SK-N-SH (cell line): Measurements from ENCODE around the gene MED29. TPM values are rescaled to one million over a fixed set of nuclear protein-coding genes. Genes with fewer than 3 reads are reported as not detected.

Source experiments
- CTCF ChIA-PET: fragments of 300-600, 350-600 bp; formaldehyde crosslinking; extraction: SDS; loops from one replicate; lab custom pipeline; 2021; lab: Yijun Ruan, JAX
- POLR2A ChIA-PET: fragments of 350-600 bp; sonication (Branson Sonifier 250); formaldehyde crosslinking; extraction: SDS; loops from one replicate; lab custom pipeline; 2020; ENCODE audit warnings: antibody characterized with exemption, inconsistent platforms; lab: Yijun Ruan, JAX
- DNase-seq: peaks from one replicate; pipeline ENCODE4 v3.0.0; 2012
- H2AFZ ChIP-seq: fragments of 200-600 bp; sonication (generic); 2 replicates; pipeline ENCODE4 v1.8.1; 2016; ENCODE audit warnings: antibody characterized with exemption, mild to moderate bottlenecking, low read depth
- H3F3A ChIP-seq: fragments of 200-600 bp; sonication (generic); replicated peaks from 2 replicates; pipeline ENCODE3; 2016; ENCODE audit warnings: antibody characterized with exemption, mild to moderate bottlenecking; ENCODE audit not compliant: insufficient read depth
- H3K27ac ChIP-seq, 2 experiments: fragments of 200-500 bp in 1 of 2; fragments of 200-600 bp in 1 of 2; sonication (Bioruptor generic) in 1 of 2; sonication (generic), shearing (Covaris generic) in 1 of 2; 2 replicates each; pipeline versions ENCODE4 v1.5.1 to v1.6.1; 2014 to 2016; ENCODE audit warnings: low read depth in 2 of 2, inconsistent platforms in 1 of 2, low read length in 1 of 2, mild to moderate bottlenecking in 1 of 2, mixed read lengths in 1 of 2
- H3K27me3 ChIP-seq: fragments of 200-600 bp; sonication (generic), shearing (Covaris generic); 2 replicates; pipeline ENCODE4 v1.6.1; 2016; ENCODE audit warnings: mixed run types; ENCODE audit not compliant: insufficient read depth
- H3K36me3 ChIP-seq, 2 experiments: fragments of 200-500 bp in 1 of 2; fragments of 200-600 bp in 1 of 2; sonication (Bioruptor generic) in 1 of 2; sonication (generic) in 1 of 2; replicated peaks in 1 of 2; 2 replicates each; pipeline versions ENCODE3 to v1.5.1; 2014 to 2016; ENCODE audit warnings: low read length in 1 of 2, mild to moderate bottlenecking in 1 of 2; ENCODE audit not compliant: insufficient read depth in 2 of 2, control insufficient read depth in 1 of 2
- H3K4me1 ChIP-seq, 2 experiments: fragments of 200-500 bp in 1 of 2; fragments of 200-600 bp in 1 of 2; sonication (Bioruptor generic) in 1 of 2; sonication (generic), shearing (Covaris generic) in 1 of 2; 2 replicates each; pipeline versions ENCODE4 v1.5.1 to v1.6.1; 2014 to 2016; ENCODE audit warnings: low read depth in 1 of 2, low read length in 1 of 2, mixed run types in 1 of 2; ENCODE audit not compliant: insufficient read depth in 2 of 2, control insufficient read depth in 1 of 2
- H3K4me2 ChIP-seq: fragments of 200-600 bp; sonication (generic), shearing (Covaris generic); 2 replicates; pipeline ENCODE4 v1.6.1; 2017; ENCODE audit warnings: mixed run types
- H3K4me3 ChIP-seq, 2 experiments: fragments of 200-500 bp in 1 of 2; fragments of 200-600 bp in 1 of 2; sonication (Bioruptor generic) in 1 of 2; sonication (generic), shearing (Covaris generic) in 1 of 2; 2 replicates each; pipeline versions ENCODE4 v1.5.1 to v1.8.1; 2014 to 2016; ENCODE audit warnings: low read depth in 2 of 2, inconsistent platforms in 1 of 2, low read length in 1 of 2, mild to moderate bottlenecking in 1 of 2, mixed read lengths in 1 of 2, moderate library complexity in 1 of 2
- H3K79me2 ChIP-seq: fragments of 200-600 bp; sonication (generic); 2 replicates; pipeline ENCODE4 v1.8.1; 2017; ENCODE audit warnings: mild to moderate bottlenecking; ENCODE audit not compliant: insufficient read depth
- H3K9ac ChIP-seq: fragments of 200-600 bp; sonication (generic); 2 replicates; pipeline ENCODE4 v1.6.1; 2017; ENCODE audit warnings: mixed run types
- H3K9me2 ChIP-seq: fragments of 200-600 bp; sonication (generic); 2 replicates; pipeline ENCODE4 v1.6.1; 2017; ENCODE audit warnings: mixed run types
- H3K9me3 ChIP-seq: fragments of 200-600 bp; sonication (generic); 2 replicates; pipeline ENCODE4 v1.6.1; 2017; ENCODE audit warnings: mixed run types, mild to moderate bottlenecking, moderate library complexity
- H4K20me1 ChIP-seq: fragments of 200-600 bp; sonication (generic); 2 replicates; pipeline ENCODE4 v1.6.1; 2017; ENCODE audit warnings: mild to moderate bottlenecking, mixed run types; ENCODE audit not compliant: insufficient read depth
- FOXJ3 ChIP-seq: sonication (generic); formaldehyde crosslinking; IDR thresholded peaks from 2 replicates; pipeline ENCODE4 v1.5.1; 2020; ENCODE audit warnings: mild to moderate bottlenecking, missing genetic modification reagents
- FOXM1 ChIP-seq: IDR thresholded peaks from 2 replicates; pipeline ENCODE4 v1.4.0; 2012; ENCODE audit warnings: low read depth, mild to moderate bottlenecking
- GABPA ChIP-seq: IDR thresholded peaks from 2 replicates; pipeline ENCODE4 v1.4.0; 2012; ENCODE audit warnings: low read depth, mild to moderate bottlenecking
- JUND ChIP-seq: IDR thresholded peaks from 2 replicates; pipeline ENCODE4 v1.4.0; 2012
- POLR2AphosphoS5 ChIP-seq: IDR thresholded peaks from 2 replicates; pipeline ENCODE4 v1.6.1; 2012; ENCODE audit warnings: low read depth, low read length
- TEAD4 ChIP-seq: IDR thresholded peaks from 2 replicates; pipeline ENCODE4 v1.4.0; 2012; ENCODE audit warnings: mild to moderate bottlenecking, borderline replicate concordance; ENCODE audit not compliant: insufficient read depth
- WGBS: methylation state at CpG from one replicate; pipeline ENCODE4 v1.1.6; 2017; ENCODE audit warnings: low lambda C conversion rate; 5-methylcytosine and 5-hydroxymethylcytosine counted together
- polyA plus RNA-seq, 3 experiments: library from polyadenylated mRNA; depleted of rRNA; stranded (reverse); fragments of >200 nt; gene quantifications; 2 replicates each; pipeline ENCODE4 v1.2.3, GENCODE V29; 2012
- TF ChIP-seq, protein P1 (sequence below): IDR thresholded peaks from 2 replicates; pipeline ENCODE4; 2012
- TF ChIP-seq, protein P2 (sequence below): IDR thresholded peaks from 2 replicates; pipeline ENCODE4 v1.4.0; 2012; ENCODE audit warnings: low read depth

The MED29 gene
- polyA plus RNA-seq, 1 of the 3 experiments (the other 2 are of a cell fraction), result 32.0 TPM

DNA sequence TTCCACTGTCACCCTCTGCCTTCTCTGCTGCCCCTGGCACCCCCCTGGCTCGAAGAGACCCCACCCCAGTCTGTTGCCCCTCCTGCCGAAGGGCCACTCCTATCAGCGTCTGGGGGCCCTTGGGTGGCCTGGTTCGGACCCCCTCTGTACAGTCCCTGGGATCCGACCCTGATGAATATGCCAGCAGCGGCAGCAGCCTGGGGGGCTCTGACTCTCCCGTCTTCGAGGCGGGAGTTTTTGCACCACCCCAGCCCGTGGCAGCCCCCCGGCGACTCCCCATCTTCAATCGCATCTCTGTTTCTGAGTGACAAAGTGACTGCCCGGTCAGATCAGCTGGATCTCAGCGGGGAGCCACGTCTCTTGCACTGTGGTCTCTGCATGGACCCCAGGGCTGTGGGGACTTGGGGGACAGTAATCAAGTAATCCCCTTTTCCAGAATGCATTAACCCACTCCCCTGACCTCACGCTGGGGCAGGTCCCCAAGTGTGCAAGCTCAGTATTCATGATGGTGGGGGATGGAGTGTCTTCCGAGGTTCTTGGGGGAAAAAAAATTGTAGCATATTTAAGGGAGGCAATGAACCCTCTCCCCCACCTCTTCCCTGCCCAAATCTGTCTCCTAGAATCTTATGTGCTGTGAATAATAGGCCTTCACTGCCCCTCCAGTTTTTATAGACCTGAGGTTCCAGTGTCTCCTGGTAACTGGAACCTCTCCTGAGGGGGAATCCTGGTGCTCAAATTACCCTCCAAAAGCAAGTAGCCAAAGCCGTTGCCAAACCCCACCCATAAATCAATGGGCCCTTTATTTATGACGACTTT lies 17.4 kb downstream of the MED29 start:
- 0 out of 2 replicates have a peak, but pooled peaks have one; percentile 28 for TF ChIP-seq POLR2AphosphoS5
- TF ChIP-seq TEAD4, result no peak
- TF ChIP-seq FOXM1, result peak; percentile 18; the same call in 1 of the 2 replicates
- H2AFZ ChIP-seq, result no peak overlapping the region
- peaks cover 19% of the 10 kb centered on the region for H4K20me1 ChIP-seq
- H3K36me3 ChIP-seq, result peaks cover 0 to 7% of the 10 kb centered on the region in 2 experiments
- CTCF ChIA-PET, result interaction anchor here (1.0 to 3.9 kb wide), 4 partner anchors 11 to 130 kb away, joined by 3 to 52 read pairs (median 4); no protein-coding TSS in a partner anchor
- peaks cover 42% of the 10 kb centered on the region for H3F3A ChIP-seq
- POLR2A ChIA-PET, result interaction anchor here (2.5 kb wide), 1 partner anchor 27 kb away, joined by 12 read pairs; the partner anchor contains the start of gene RPS16
- peak overlapping the region; percentile 97; the same call in 1 of the 2 replicates for H3K9ac ChIP-seq
- no peaks in the 10 kb centered on the region for H3K9me2 ChIP-seq
- H3K27me3 ChIP-seq, result no peaks in the 10 kb centered on the region
- H3K4me1 ChIP-seq, result peaks cover 27 to 28% of the 10 kb centered on the region in 2 experiments; a peak in 3 of 4 replicates
- no peaks in the 10 kb centered on the region for H3K9me3 ChIP-seq
- H3K79me2 ChIP-seq, result peaks cover 38% of the 10 kb centered on the region
- peak overlapping the region in 1 of 2 experiments; percentile 91; a peak in 2 of 4 replicates for H3K27ac ChIP-seq
- peak overlapping the region; percentile 82 to 98; a peak in 3 of 4 replicates for H3K4me3 ChIP-seq
- peak overlapping the region; percentile 92 for H3K4me2 ChIP-seq
- WGBS, result 71% methylated on average over 15 of the region's 20 CpGs
- DNase-seq, result no peak

DNA sequence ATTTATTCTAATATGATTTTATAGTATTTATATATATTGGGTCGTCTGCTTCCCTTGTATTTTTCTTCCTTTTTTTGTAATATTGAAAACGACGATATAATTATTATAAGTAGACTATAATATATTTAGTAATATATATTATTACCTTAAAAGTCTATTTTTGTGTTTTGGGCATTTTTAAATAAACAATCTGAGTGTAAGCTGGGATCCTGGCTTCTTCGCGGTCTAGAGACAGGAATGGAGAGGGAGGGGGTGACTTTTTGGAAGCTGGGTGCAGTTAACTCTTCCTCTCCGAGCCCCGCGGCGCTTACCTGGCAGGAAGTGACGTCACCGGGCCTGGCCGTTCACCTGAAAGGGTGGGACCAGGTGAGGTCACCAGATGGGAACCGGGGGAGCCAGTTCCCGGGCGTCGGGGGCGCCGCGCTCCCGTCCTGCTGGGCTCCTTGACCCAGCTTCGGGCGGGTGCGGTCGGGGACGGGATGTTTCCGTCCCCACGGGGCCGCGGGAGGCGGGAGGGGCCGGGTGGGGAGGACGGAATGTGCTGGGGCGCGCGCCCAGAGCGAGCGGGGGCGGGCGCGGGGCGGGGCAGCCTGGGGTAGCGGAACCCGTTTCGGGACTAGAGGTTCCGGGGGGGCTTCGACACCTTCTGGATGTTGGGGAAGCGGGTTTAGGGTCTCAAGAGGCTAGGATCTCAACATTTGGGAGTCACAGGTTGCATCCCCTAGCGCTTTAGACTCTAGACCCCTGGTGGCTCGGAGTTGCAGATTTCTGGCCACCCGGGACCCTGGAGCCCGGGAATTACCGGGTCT lies 18.2 kb downstream of the MED29 start:
- peaks cover 20% of the 10 kb centered on the region for H4K20me1 ChIP-seq
- TF ChIP-seq, protein P1, sequence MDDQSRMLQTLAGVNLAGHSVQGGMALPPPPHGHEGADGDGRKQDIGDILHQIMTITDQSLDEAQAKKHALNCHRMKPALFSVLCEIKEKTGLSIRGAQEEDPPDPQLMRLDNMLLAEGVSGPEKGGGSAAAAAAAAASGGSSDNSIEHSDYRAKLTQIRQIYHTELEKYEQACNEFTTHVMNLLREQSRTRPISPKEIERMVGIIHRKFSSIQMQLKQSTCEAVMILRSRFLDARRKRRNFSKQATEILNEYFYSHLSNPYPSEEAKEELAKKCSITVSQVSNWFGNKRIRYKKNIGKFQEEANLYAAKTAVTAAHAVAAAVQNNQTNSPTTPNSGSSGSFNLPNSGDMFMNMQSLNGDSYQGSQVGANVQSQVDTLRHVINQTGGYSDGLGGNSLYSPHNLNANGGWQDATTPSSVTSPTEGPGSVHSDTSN, result 0 out of 2 replicates have a peak, but pooled peaks have one; percentile 11
- TF ChIP-seq JUND (peak; percentile 6; the same call in 1 of the 2 replicates), POLR2AphosphoS5 (peak; percentile 34; the same call in 1 of the 2 replicates), GABPA (peak; percentile 39; the same call in 1 of the 2 replicates), FOXJ3 (CRISPR knock-in tag) (no peak)
- TF ChIP-seq, protein P2, sequence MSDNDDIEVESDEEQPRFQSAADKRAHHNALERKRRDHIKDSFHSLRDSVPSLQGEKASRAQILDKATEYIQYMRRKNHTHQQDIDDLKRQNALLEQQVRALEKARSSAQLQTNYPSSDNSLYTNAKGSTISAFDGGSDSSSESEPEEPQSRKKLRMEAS, result no peak
- TF ChIP-seq, all 33 proteins: peak for 4
- peaks cover 46% of the 10 kb centered on the region for H3K79me2 ChIP-seq
- peak overlapping the region; percentile 82 to 98 for H3K4me3 ChIP-seq
- ChIA-PET CTCF (interaction anchor here (0.7 to 3.9 kb wide), 2 partner anchors 12 to 287 kb away, joined by 3 to 52 read pairs; no protein-coding TSS in a partner anchor), POLR2A (no interaction called here)
- H3K27ac ChIP-seq, result peak overlapping the region; percentile 86 to 91
- no peak overlapping the region for H2AFZ ChIP-seq
- WGBS, result 9% methylated on average over 38 of the region's 52 CpGs
- H3K9me2 ChIP-seq, result no peaks in the 10 kb centered on the region
- peak overlapping the region; percentile 92 for H3K4me2 ChIP-seq
- peaks cover 0 to 7% of the 10 kb centered on the region in 2 experiments for H3K36me3 ChIP-seq
- H3K9ac ChIP-seq, result peak overlapping the region; percentile 68
- peaks cover 41% of the 10 kb centered on the region for H3F3A ChIP-seq
- H3K4me1 ChIP-seq, result peaks cover 23 to 32% of the 10 kb centered on the region in 2 experiments; a peak in 3 of 4 replicates
- peak; percentile 75 for DNase-seq
- no peaks in the 10 kb centered on the region for H3K9me3 ChIP-seq
- H3K27me3 ChIP-seq, result no peaks in the 10 kb centered on the region
